NCI-H1048 (cell line): Measurements from ENCODE around the gene SIGLECL1.

ENCODE experiments used
- DNase-seq: peaks from one replicate; lab custom pipeline; 2025; lab: John Stamatoyannopoulos, UW

SIGLECL1 gene

DNA sequence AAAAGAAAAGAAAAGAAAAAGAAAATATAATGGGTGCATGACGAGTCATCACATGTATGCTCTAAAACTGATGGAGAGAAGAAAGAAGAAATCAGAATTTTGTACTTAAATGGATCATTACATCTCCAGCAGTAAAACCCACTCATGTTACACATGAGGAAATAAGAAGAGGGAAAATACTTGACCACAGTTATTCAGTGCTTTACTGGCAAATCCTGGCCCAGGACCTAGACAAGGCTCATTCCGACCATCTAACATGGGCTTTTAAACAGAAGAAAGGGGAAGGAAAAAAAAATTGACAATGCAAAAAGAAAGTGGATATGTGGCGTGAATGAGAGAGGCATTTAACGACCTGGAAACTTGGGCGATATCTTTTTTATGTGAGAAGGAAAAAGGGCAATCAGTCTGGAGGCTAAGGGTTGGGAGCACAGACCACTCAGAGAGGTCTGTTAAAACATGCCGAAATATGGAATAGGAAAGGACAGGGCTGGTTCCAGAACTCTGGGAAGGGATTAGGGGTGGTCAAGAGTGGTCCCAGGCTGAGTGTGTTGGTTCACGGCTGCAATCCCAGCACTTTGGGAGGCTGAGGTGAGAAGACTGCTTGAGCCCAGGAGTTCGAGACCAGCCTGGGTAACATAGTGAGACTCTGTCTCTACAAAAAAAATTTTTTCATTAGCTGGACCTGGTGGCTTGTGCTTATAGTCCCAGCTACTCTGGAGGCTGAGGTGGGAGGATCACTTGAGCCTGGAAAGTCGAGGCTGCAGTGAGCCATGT lies 1.6 kb downstream of the SIGLECL1 start:
- DNase-seq = no peak

GRCh38 chr19:51253088-51253806 lies 2.4 kb downstream of the SIGLECL1 start:
- DNase-seq = no peak

DNA sequence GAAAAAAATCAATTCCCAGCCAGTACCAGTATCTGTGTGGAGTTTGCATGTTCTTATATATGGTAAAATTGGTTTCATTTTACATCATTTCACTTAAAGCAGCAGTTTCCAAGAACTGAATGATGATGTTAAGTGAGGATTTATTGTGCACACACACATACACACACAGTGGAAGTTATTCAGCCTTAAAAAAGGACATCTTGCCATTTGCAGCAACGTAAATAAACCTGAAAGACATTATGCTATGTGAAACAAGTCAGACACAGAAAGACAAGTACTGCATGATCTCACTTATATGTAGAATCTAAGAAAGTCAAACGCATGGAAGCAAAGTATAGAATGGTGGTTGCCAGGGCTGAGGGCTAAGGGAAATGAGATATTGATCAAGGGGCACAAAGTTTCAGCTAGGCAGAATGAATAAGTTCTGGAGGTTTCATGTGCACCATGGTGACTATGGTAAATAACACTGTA lies 5.3 kb downstream of the SIGLECL1 start:
- no peak for DNase-seq

- DNase-seq = no peak
Measured at GRCh38 chr19:51257471-51257870, 6.6 kb downstream of the SIGLECL1 start.

DNA sequence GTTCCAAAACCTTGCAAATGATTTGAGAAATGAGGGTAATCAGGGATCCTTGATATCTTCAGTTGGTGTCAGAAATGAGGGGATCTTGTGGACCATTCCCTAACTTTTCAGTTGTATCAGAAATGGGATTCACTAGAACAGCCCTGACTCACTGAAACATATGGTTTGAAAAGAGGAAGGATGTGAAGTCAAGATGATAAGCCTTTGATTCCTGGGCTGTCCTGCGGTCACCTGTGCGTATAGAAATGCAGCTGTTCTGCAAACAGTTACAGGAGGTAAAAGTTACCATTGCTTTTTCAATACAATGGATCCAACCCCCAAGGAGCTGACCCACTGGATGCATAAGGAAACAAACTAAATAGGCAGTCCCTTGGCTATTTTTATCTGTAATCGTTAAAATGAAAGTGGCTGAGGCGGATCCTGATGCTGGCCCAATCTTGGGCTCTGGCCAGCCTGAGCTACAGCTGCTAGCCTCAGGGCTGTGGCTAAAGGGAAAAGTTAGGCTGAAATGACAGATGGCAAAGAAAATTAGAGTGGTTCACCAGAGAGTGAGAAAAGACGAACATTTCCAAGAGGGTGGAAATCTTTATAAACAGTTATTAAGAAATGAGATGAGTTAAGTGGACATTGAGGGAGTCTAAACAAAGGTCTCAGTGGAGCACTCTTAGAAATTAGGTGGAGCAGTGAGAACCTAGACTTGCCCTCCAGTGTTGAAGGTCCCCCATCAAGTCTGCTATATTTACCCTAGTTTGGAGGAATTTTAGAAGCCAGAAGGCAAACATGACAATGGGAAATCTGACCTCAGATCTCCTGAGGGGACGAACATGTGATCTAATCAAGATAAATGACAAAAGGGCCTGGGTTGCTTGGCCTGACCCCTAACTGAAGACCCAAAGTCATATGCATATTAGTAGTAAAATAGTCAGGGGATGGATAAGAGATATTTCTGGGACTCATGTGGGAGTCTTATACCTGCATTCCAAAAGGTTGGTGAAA lies 7.6 kb downstream of the SIGLECL1 start:
- DNase-seq = no peak

- DNase-seq = no peak
Measured at GRCh38 chr19:51259348-51260245, 8.7 kb downstream of the SIGLECL1 start.

- no peak for DNase-seq
Measured at GRCh38 chr19:51263808-51264207, 12.9 kb downstream of the SIGLECL1 start.

DNA sequence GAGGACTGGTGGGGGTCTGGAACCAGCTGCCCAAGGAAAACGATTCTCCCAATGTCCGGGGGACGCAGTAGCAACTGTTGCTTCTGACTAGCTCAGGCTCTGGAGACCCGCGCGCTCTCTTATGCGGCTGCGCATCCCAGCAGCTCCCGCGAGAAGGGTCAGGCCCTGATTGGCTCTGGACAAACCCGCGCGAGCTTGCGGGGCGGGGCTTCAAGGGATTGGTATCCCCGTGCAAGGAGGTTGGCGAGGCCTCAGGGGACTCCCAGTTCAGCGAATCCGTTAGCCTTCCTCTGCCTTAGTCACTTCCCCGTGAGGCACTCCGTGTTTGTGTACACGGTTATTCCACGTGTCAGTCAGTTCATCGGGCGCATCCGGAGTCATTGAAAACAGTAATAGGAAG lies 20.2 kb downstream of the SIGLECL1 start:
- no peak for DNase-seq

- no peak for DNase-seq
Measured at GRCh38 chr19:51272183-51272810, 21.4 kb downstream of the SIGLECL1 start.

GRCh38 chr19:51274049-51274770 lies 23.3 kb downstream of the SIGLECL1 start:
- DNase-seq = no peak

DNA sequence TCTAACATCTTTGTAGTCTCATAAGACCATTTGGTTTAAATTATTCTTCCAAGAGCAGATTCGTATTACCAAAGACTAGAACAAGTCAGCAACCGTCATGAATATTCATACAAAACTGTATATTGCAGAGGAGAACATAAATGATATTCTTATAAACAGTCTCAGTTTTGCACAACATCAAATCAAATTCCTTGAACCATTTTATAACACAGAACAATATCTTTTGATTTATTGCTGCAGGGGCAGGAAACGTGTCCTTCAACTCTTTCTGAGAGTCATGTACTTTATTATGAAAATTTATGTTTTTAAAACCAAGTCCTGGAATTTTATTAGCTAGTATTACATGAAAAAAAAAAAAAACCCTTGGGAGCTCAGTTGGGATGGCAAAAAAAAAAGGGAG lies 26.2 kb downstream of the SIGLECL1 start:
- DNase-seq = no peak

GRCh38 chr19:51282335-51282734 lies 31.5 kb downstream of the SIGLECL1 start:
- DNase-seq = no peak

GRCh38 chr19:51285682-51286081 lies 34.8 kb downstream of the SIGLECL1 start:
- no peak for DNase-seq

- no peak for DNase-seq
Measured at GRCh38 chr19:51289635-51290034, 38.8 kb downstream of the SIGLECL1 start.

- DNase-seq = no peak
Measured at GRCh38 chr19:51292971-51293370, 42.1 kb downstream of the SIGLECL1 start.

DNA sequence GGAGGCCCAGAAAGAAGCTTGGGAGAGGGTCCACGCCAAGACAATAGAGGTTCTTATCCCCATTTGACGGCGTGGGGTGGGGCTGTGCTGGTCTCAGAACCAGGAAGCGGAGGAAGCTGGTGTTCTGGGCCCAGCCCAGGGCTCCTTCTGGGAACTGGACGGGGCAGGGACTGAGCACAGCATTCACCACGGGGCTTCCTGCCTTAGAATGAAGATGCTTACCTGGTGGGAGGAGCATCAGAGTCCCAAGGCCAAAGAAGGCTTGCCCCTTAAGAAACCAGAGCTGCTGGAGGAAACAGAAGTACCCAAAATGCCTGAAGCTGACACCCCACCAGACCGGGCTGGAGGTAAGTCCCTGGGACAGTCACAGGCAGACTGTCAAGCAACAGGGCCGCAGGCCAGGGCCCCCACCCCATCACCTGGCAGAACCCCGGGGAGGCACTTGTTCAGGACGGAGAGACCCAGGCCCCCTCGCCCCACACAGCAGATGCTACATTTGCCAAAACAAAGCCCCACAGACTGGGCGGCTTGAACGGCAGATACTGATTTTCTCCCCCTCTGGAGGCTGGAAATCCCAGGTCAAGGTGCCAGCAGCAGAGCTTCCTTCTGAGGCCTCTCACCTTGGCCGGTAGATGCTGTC lies 42.8 kb downstream of the SIGLECL1 start:
- DNase-seq = no peak

DNA sequence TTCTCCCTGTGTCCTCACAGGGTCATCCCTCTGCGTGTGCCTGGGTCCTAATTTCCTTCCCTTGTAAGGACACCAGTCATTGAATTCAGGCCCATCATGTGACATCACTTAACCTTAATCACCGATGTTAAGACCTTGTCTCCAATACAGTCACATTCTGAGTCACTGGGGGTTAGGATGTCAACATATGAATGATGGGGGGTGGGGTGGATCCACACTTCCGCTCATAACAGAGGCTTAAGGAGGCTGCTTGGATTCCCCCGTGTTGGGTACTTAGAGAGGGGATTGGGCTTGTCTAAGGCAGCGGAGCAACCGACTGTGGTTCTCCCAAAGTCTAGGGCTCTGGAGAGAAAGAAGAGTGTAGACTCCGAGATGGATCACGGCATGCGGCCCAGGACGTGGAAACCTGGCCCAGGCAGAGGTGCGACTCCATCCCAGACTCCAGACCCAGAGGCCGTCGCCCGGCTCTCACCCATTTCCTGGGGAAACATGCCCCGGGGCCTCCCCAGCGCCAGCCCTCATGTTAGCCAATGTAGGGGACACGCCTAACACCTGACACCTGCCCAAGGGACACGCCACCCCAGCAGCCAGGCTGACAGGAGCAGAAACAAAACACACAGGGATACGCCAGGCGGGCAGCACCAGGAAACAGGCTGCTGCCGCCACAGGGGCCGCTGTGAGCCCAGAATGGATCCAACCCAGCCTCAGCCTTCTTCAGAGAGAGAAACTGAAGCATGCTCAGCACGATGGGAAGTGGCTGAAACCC lies 43.5 kb downstream of the SIGLECL1 start:
- no peak for DNase-seq

GRCh38 chr19:51294977-51295375 lies 44.1 kb downstream of the SIGLECL1 start:
- DNase-seq = no peak
